NCI-H345 treated with DMSO at 0.1 percent for 48 hours (cell line): ENCODE measurements around the gene PRKCE.

Source experiments
- DNase-seq: peaks from one replicate; lab custom pipeline; 2025; ENCODE audit not compliant: unreplicated experiment; lab: John Stamatoyannopoulos, UW

PRKCE gene

DNA sequence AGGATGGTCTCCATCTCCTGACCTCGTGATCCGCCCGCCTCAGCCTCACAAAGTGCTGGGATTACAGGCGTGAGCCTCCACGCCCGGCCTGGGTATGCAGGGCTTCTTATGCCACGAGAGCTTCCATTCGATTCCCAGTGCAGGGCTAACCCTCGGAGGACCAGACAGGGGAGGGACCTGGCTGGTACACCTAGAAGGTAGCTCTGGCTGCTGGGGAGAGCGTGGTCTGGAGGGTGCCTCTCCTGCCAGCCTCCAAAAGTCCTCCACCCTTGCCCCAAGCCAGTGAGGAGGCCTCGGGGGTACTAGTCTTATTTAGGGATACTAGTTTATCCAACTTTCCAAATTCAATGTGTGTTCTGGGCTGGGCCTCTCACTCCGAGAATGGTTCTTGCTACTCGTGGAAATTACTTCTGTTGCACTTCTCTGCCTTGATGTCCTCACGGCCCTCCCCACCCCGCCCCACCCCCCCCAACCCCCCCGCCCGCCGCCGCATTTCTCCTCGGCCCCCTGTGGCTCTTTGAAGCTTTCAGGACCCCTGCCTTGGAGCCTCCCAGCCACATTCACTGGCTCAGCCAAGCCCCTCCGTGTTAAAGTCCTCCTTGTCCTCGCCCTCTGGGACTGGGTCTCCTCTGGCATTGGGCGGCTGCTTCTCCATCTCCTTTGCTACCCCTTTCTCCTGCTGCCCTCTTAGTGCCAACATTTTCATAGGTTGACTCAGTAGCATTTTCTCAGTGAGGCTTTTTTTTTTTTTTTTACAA, 502.7 kb downstream of the PRKCE start:
- no peak for DNase-seq

DNA sequence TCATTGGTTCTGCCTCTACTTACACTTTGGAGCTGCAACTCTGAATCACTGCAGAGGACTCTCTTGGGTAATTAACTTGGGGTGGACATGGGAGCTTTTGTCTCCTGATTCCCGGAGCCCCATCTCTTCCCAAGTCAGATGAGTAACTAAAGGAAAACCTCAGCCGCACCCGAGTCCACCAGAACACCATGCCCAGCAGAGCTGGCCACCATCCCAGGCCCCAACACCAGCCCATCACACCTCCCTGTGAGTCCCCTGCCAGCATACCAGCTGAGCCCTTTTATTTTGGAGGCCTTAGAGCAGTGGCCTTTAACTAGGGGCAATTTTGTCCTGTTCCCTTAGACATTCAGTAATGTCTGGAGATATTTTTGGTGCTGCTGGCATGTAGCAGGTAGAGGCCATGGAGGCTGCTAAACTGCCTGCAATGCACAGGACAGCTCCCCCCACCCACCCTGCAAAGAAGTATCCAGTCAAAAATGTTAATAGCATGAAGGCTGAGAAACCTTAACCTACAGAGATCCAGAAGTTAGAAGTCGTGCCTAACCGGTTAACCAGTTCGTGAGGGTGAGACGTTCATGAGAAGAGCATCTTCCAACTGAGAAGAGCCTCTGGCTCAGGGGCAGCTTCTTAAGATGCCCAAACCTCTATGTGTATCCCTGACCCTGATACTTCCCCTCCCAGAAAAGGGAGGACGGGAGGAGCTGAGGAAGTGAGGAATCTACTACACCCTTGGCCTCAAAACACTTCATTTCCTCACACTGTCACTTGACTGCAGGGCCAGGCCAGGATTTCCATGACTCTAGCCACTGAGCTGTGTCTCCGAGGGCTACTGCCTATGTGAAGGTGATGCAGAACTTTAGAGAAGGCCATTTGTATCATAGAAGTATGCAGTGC, 505.8 kb downstream of the PRKCE start:
- DNase-seq: no peak

DNA sequence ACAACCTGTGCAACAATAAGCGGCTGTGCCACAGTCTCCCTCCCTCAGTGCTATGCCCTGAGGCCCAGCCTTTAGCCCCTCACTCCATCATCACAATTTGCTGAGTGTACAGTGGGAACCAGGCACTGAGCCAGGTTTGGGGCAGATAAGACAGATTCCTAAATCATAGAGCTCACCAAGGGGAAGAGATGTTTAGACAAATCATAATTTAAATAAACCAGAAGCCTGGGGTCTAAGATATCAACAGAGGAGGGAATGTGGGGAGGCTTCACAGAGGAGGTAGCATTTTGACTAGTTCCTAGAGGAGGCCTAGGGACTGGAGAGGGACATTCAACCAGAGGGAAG, 506.5 kb downstream of the PRKCE start:
- no peak for DNase-seq

DNA sequence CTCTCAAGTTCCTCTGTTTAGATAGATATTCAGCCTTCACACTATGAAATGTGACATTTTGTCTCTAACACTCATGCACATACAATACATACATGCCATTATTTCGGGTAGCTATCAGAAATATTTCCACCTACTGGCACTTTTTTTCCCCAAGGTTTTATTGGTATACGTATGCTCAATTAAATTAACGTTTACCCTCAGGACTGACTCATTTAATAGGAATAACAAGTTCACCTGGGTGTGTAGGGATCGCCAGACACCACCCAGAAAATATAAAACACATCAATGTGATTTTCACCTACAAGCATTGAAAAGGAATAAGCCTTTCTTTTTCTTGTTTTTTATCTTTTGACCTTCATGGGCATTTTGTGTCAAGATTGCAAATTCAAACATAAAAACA, 507.2 kb downstream of the PRKCE start:
- DNase-seq: no peak

DNA sequence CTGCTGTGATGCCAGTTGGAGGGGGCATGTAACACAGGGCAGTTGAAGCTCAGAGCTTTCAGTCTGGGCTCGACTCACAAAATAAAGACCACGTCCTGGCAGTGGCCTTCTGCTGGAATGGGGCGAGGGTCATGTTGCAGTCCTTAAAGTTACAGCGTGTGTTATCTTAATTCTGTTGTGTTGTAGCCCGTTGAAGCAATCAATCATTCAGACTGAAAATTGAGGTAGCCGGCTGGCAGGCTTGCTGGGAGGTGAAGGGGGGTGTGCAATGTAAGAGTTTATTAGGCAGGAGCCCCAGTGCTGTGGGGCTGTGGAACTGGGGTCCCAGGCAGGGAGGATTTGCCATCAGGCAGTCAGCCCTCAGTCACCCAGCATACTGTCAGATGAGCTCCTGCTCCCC, 508.9 kb downstream of the PRKCE start:
- DNase-seq: no peak

DNA sequence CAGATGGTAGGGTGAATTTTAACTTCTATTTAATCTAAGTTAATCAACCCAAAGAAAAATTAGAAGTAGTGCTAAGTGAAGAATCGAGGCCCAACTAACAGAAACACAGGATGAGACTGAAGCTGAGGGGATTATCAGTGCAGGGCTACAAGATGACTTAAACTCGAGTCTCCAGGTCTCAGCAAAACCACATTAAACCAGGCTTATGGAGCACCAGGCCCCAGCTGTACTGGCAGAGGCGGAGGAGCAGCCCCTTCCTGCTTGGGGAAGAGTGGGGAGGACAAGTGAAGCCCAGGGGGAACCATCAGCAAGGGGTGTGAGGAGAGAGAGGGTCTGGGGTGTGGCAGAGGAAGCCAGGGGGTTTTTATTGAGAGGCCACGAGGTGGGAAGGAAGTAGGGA, 509.8 kb downstream of the PRKCE start:
- no peak for DNase-seq

DNA sequence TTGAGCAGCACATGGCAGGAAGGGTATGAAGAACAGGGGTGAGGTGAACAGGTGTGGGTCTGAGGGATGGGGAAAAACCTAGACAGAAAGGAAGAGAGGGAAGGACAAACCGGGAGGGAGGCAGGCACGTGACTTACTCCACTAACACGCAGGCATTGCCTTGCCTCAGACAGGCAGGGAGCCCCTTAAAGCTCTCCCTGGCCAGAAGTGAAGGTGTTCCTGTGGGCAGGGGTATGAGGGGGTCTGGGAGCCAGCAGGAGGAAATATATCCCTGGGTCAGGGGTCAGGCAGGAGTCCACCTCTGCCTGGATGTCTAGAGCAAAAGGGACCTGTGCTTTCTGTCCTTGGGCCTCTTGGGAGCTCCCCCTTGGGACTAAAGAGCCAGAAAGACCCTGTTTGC, 510.4 kb downstream of the PRKCE start:
- DNase-seq: no peak

DNA sequence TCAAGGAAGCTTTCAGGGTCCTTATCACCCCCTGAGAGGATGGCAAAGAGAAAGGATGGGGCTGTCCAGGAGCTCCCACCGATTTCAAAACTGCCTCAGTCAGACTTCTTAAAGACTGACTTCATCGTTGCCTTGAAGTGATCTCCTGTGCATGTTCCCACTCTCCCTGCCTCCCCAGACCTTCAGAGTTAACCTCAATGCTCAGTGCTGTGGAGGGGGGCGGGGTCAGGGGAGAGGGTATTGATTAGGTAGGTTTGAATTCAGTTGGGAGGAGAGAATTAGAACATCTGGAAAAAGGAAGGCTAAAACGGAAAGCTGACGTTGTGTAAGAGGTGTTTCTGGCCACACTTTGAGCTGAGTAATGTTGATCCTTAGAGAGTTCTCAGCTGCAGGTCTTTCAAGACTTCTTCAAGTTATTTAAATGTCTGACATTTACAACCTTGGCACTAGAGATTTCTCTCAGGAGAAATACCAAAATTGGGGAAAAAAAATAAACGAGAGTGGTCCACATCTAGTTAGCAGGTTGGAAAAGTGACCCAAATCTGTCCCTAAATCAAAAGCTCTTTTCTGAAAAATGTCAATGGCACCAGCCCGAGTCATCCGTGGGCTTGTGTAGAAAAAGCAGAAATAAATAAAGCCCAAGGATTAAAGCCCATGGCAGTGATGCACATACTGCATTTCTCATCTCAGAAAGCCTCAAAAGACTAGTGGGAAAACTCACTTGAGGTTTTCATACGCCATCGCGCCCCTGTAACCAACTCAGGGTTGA, 511.0 kb downstream of the PRKCE start:
- no peak for DNase-seq

DNA sequence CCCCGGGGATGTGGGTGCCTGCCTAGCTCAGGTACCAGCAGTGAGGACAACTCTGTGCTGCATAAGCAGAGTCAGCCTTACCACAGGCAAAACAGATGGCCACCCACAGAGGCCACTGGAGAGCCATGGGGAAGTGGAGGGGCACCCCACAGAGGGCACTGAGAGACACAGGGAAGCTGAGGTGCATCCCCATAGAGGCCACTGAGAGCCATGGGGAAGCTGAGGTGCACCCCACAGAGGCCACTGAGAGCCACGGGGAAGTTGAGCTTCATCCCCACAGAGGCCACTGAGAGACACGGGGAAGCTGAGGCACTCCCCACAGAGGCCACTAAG, 511.6 kb downstream of the PRKCE start:
- no peak for DNase-seq

DNA sequence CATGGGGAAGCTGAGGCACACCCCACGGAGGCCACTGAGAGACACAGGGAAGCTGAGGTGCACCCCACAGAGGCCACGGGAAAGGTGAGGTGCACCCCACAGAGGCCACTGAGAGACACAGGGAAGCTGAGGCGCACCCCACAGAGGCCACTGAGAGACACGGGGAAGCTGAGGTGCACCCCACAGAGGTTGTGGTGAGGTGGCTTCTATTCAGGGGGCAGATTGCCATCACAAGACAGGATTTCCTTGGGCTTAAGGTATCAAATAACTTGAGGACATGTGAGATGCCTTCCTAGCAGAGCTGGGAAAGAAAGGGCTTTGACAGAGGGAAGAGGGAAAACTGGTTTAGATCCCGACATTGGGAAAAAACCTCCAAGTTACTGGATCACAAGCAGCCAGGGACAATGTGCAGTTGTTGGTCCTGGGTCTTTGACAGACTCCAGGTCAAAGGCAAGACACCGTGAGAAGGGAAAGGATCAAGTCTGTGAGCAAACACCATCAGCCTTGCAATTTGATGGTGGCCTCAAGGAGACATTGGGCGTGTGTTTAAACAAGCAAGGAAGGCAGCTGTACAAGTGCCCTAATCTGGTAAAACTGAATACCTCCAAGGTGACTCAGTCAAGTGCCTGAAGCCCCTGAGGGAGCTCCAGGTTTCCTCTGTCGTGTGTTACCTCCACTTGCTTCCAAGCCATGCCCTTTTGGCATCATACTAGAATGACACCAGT, 512.5 kb downstream of the PRKCE start:
- no peak for DNase-seq

DNA sequence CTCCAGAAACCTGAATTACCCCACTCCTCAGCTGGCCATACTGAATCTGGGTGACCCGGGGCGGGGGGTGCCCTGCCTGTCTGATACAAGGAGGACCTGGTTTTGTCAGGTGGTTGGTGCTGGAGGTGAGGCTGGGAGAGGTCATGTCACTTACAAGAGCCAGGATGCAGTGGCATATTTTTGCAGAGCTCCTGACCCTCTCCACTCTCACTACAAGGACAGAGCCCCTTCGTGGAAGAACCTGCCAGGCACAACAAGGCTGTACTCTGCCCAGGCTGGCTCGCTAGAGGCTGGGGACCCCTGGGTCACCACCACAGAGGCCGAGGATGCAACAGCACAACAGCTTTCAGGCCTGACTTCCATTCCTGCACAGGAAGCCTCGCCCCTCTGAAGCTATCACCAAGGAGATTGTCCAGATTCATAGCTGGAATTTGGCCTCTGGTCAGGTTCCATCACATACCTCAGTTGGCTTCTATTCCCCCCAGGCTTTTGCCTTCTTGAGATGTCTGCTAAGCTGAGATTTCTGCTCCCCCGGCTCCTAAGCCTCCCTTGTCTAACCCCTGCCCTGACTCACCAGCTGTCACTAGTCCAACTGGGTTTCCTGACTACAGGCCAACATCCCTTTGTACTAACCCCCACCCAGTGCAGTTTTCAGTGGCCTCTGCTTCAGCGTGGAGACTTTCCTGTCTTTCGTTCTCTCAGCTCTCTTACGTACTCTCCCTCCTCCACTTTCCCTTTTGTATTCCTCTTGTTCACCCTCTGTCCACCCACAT, 513.2 kb downstream of the PRKCE start:
- no peak for DNase-seq

DNA sequence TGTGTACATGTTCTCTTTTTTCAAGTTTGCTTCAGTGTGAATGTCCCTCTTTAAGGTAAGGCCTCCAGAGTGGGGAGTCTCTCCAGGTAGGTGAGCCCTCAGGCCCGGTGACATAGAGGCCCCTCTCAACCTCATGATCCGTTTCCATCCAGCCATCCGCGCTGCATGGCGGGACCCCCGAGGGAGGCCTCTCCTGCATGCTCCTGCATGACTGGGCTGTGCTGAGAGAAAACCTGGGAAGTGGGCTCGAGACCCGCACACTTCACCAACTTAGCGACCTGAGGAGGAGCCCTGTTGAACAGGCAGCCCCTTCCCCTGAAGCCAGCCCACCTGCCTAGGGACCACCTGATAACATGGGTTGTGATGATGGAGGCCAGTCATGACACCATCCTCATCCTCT, 514.4 kb downstream of the PRKCE start:
- no peak for DNase-seq

DNA sequence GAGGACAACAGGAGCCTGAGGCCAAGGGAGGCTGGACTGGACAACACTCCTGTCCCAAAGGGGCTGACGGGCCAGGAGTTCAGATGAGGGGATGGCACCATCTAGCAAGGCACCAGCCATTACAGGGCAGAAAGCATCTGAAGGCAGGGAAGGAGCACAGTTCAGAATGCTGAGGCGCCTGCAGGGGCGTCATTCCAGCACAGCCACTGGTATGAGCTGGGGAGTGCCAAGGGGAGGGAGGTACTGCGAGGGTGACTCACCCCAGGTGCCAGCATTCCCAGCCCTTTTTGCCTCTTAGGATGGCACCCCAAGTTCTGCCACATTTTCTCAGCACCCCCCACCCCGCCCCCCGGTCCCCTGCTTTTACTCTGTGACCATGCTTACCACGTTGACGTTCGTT, 515.9 kb downstream of the PRKCE start:
- DNase-seq: no peak

DNA sequence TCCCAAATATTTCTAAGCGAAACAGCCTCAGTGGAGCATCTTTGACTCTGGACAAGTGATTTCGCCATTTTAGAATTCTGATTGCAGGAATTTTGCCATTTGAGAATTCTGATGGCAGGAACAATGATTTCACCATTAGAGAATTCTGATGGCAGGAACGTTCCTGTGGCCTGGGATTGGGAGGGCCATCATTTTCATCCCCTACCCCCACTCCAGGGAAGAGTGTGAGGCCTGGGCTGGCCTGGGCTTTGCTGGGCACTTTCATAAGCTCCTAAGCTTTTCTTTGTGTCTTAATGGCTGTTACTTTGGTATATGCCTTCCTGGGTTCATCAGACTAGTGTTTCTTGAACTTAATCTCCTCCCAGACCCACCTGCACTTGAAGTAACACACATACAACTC, 516.4 kb downstream of the PRKCE start:
- DNase-seq: no peak

DNA sequence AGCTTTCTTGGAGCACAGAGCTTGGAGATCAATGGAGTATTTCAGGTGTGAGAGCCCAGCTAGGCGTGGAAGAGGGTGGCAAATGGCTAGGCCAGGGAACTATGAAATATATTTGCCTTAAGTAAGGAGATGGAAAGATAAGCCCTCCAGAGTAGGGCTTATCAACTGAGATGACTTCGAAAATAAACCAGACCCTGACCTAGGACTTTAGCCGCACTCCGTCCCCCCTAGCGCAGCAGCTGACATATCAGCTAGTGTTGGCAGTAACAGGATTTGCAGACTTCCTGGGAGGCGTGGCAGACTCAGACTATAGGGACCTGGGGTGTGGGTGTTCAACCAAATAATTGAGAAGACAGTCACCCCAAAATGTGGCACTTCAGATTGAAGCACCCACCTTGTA, 518.0 kb downstream of the PRKCE start:
- DNase-seq: no peak

DNA sequence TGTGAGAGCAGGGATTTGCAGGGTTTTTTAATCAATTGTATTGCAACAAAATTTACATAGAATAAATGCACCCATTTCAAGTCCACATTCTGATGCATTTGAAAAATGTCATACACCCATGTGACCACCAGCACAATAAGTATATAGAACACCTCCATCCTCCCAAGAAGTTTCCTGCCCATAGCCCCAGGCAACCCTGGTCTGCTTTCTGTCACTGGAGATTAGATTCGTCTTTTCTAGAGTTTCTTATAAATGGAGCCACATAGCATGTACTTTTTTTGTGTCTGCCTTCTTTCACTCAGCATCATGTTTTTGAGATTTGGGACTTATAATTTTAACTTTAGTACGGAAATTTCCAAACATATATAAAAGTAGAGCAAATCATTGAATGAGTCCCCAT, 518.6 kb downstream of the PRKCE start:
- no peak for DNase-seq

DNA sequence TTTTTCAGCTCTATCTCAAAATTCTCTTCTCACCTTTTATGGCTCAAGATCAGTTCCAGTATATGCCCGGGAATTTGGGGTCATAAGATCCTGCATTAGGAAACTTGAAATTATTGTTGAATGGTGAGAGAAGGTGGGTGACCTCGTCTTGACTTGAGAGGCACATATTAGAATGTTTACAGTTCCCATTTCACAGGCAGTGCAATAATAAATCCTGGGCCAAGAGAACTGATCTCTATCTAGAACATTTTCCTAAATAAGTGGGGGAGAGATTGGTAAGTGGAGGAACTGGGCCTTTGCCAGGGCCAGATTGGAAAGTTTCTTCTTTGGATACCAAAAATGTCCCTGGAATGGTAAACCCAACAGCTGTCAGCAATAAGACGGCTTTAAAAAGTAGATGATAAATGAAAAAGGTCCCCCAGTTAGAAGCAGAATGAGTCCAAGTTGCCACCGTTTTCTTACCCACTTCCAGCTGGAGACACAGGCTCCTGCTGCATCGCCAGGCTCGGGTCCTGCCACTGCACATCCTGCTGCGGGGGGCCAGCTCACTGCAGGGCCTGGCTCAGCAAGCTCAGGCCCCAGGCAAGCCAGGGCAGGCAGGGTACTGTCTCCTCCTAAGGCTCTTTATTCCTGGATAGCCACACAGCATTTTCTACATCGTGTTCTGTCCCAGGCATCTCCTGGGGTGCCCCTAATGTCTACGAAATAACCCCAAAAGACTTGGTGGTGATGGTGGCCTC, 519.3 kb downstream of the PRKCE start:
- peak; percentile 68 for DNase-seq

DNA sequence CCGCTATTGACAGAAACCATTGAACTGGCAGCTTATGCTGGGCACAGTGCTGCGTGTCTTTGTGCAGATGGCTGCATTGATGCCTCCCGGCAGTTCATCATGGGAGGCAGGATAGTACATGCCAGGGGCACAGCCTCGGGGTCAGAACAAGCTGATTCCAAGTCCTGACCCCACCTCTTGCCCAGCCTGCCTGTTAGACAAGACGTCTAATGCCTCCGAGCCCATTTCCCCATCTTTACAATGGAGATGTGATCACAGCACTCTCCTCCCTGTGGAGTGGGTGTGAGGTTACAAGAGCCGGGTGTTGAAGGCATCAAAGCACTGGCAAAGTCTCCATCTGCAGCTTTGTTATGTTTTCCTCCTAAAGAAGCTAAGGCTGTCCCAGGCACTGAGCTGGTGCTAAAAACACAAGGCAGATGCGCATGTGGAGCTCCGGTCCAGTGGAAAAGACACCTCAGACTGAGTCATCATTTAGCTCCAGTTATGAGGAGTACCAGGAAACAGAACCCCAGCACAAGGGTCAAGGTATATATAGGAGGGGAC, 520.0 kb downstream of the PRKCE start:
- DNase-seq: peak; percentile 72

DNA sequence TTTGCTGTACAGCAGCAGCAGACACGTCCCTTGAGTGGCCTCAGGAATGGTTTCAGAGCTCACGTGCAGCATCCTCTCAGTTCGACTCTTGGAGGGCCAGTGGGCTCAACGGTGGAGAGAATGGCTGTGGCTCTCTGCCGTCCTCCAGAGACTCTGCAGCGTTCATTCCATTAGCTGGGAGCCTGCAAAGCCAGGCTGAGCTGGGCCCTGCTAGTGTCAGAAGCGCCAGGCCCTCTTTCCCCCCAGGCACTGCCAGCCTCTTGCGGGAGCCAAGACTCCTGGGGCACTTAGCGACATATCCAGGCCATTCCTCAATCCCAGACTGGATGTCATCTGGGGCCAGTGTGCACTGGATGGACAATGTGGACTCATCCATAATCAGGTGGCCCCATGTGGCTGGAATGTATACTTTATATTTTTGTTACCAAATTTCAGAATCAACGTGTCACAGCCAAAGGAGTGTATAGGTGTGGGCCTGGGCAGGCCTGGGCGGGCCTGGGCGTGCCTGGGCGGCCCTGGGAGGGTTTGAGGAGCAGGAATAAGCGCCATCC, 520.6 kb downstream of the PRKCE start:
- peak; percentile 26 for DNase-seq
